NB4 (cell line): ENCODE data around the gene SPRED1.

Experiments
- POLR2A ChIP-seq: IDR thresholded peaks from 2 replicates; pipeline ENCODE4 v1.6.1; 2011; ENCODE audit warnings: mild to moderate bottlenecking; ENCODE audit not compliant: insufficient read length; ENCODE audit errors: extremely low read depth
- TF ChIP-seq, protein P1 (sequence below): IDR thresholded peaks from one replicate; pipeline ENCODE4 v1.5.1; 2012; ENCODE audit warnings: low read depth, low read length

DNA sequence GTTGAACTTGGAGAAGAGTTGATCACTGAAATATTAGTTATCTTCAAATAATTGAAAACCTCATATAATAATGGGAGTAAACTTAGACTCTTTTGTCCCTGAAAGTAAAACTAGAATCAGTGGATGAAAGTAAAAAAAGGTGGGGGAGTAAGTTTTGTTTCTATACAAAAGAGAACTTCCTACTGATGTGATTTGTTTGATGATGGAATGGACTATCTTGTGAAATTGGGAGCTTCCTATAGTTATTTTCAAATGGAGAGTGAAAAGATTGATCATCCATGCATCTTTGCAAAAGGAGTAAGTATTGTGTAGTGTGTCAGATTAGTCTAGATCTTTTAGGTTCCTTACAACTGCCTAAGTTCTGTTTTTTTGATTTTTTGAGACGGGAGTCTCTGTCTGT, 28.4 kb downstream of the SPRED1 start:
- TF ChIP-seq POLR2A = no peak
- TF ChIP-seq, protein P1, sequence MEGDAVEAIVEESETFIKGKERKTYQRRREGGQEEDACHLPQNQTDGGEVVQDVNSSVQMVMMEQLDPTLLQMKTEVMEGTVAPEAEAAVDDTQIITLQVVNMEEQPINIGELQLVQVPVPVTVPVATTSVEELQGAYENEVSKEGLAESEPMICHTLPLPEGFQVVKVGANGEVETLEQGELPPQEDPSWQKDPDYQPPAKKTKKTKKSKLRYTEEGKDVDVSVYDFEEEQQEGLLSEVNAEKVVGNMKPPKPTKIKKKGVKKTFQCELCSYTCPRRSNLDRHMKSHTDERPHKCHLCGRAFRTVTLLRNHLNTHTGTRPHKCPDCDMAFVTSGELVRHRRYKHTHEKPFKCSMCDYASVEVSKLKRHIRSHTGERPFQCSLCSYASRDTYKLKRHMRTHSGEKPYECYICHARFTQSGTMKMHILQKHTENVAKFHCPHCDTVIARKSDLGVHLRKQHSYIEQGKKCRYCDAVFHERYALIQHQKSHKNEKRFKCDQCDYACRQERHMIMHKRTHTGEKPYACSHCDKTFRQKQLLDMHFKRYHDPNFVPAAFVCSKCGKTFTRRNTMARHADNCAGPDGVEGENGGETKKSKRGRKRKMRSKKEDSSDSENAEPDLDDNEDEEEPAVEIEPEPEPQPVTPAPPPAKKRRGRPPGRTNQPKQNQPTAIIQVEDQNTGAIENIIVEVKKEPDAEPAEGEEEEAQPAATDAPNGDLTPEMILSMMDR = no peak
